Endothelial cell of umbilical vein (primary cell): Measurements from ENCODE around the gene SRBD1.

Source experiments
- EZH2 ChIP-seq: IDR thresholded peaks from 2 replicates; pipeline ENCODE4 v1.6.1; 2012; ENCODE audit warnings: borderline replicate concordance, low read depth, mild to moderate bottlenecking, moderate library complexity, low read length, inconsistent platforms; ENCODE audit not compliant: severe bottlenecking
- POLR2A ChIP-seq: IDR thresholded peaks from 2 replicates; pipeline ENCODE4 v1.6.1; 2012; ENCODE audit warnings: low read depth, mild to moderate bottlenecking, control low read depth, low read length
- POLR2AphosphoS5 ChIP-seq: IDR thresholded peaks from 2 replicates; pipeline ENCODE4 v1.6.1; 2012; ENCODE audit warnings: low read depth, mild to moderate bottlenecking, control low read depth, low read length, moderate library complexity; ENCODE audit not compliant: insufficient read depth
- TF ChIP-seq, protein P1 (sequence below), 2 donors: IDR thresholded peaks; 1 replicate in 1 of 2; 2 replicates in 1 of 2; pipeline ENCODE4 v1.5.1; 2011; ENCODE audit warnings: low read length in 2 of 2, mild to moderate bottlenecking in 2 of 2, moderate library complexity in 2 of 2, control low read depth in 1 of 2, inconsistent platforms in 1 of 2, low read depth in 1 of 2; ENCODE audit not compliant: insufficient read depth in 1 of 2; ENCODE audit errors: extremely low read depth in 1 of 2

DNA sequence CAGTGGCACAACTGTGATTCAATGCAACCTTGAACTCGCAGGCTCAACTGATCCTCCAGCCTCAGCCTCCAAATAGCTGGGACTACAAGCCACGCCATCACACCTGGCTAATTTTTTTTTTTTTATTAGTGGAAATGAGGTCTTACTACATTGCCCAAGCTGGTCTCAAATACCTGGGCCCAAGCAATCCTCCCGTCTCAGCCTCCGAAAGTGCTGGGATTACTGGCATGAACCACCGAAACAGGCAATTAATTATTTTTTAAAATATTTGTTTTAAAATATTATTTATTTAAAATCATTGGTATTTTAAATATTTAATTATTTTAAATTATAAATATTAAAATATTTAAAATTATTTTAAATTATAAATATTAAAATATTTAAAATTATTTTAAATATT, 24.5 kb downstream of the SRBD1 start:
- TF ChIP-seq, protein P1, sequence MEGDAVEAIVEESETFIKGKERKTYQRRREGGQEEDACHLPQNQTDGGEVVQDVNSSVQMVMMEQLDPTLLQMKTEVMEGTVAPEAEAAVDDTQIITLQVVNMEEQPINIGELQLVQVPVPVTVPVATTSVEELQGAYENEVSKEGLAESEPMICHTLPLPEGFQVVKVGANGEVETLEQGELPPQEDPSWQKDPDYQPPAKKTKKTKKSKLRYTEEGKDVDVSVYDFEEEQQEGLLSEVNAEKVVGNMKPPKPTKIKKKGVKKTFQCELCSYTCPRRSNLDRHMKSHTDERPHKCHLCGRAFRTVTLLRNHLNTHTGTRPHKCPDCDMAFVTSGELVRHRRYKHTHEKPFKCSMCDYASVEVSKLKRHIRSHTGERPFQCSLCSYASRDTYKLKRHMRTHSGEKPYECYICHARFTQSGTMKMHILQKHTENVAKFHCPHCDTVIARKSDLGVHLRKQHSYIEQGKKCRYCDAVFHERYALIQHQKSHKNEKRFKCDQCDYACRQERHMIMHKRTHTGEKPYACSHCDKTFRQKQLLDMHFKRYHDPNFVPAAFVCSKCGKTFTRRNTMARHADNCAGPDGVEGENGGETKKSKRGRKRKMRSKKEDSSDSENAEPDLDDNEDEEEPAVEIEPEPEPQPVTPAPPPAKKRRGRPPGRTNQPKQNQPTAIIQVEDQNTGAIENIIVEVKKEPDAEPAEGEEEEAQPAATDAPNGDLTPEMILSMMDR (IDR thresholded peaks at IDR 0.05; ENCODE audit: extremely low read depth in 1 of 2, insufficient read depth in 1 of 2, low read depth in 1 of 2, low read length in 2 of 2): no peak
- TF ChIP-seq POLR2AphosphoS5 (no peak), EZH2 (no peak), POLR2A (no peak)
